ENCODE results near the gene CDC25B. TPM values are rescaled to one million over a fixed set of nuclear protein-coding genes. Genes with fewer than 3 reads are reported as not detected.
A peak's percentile ranks its signal among the peaks of the same experiment; 100 is the strongest.

The CDC25B gene
- polyA plus RNA-seq (ENCODE audit: insufficient read length in 4 of 4): 10 to 100 TPM; 33.7 to 43.1 (median 38.4) TPM

DNA sequence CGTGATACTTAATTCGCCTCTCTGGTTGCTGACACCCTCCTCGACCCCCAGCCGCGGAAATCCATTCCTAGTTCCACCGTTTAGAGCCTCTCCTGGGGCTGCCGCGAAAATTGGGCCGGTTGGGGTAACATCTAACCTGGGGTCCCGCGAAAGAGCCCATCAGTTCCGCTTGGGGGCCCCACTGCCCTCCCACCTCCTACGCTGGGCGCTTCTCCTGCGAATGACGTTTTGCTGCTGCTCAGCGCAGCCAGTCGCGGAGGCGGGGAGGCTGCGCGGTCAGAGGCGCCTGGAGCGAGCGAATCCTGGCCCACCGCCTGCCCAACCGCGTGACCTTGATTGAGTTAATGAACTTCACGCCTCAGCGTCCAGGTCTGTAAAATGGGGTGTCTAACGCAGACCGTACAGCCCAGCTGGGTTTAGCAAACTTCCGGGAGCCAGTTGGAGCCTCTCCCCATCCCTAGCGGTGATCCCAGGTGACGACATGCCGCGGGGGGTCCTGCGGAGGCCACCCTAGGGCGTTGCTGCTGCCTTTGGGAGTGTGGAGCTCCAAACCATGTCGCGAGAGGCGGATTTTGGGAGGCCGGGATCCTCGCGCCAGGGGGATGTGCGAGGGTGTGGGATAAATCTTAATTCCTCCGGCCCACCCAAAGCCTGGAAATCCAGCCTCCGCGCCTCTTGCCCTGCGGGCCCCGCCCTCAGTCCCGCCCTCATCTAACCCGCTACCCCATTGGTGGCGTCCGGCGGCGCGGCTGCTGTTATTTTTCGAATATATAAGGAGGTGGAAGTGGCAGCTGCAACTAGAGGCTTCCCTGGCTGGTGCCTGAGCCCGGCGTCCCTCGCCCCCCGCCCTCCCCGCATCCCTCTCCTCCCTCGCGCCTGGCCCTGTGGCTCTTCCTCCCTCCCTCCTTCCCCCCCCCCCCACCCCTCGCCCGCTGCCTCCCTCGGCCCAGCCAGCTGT, at the start of gene CDC25B:
TSS of gene CDC25B (plus strand) at position 800 of the 958 bp plus-strand sequence. CDS start 222 bp downstream, outside the sequence.
- DNase-seq (ENCODE audit: low read depth in 4 of 4, low spot score in 3 of 4): peak in 3 of 4 donors; percentile 73 to 83 (median 82)

DNA sequence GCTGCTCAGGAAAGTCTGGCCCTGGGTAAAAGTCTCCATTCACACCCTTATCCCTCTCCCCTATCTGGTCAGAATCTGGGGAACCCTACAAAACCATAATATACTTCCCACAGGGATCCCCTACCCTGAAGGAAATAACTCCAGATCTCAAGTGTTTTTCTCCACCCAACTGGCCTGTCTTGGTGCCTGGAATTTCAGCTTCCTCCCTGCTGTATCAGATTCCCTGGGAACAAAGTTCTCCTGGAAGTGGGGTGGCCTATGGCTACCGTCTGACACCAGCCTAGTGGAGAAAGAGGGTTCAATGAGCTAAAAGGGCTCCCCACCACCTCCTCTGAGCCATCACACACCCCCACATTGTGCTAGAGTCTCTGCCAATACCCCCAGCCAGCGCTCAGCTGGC, 48.6 kb upstream of the CDC25B start:
- DNase-seq (ENCODE audit: low read depth in 4 of 4, low spot score in 3 of 4): no peak

DNA sequence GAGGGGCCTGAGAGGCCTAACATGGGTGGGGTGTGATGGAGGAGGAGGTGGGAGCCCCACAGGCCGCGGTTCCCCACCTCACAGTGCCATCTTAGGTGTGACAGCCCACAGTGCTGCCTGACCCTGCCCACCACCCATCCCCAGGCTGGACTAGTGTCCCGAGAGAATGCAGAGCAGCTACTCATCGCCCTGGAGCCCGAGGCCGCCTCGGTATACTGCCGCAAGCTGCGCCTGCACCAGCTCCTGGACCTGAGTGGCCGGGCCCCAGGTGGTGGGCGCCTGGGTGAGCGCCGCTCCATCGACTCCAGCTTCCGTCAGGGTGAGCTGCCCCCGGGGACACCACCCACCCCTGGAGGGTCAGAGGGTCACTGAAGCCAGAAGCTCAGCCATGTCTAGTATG, 48.0 kb upstream of the CDC25B start:
- DNase-seq (ENCODE audit: low read depth in 4 of 4, low spot score in 3 of 4): no peak

DNA sequence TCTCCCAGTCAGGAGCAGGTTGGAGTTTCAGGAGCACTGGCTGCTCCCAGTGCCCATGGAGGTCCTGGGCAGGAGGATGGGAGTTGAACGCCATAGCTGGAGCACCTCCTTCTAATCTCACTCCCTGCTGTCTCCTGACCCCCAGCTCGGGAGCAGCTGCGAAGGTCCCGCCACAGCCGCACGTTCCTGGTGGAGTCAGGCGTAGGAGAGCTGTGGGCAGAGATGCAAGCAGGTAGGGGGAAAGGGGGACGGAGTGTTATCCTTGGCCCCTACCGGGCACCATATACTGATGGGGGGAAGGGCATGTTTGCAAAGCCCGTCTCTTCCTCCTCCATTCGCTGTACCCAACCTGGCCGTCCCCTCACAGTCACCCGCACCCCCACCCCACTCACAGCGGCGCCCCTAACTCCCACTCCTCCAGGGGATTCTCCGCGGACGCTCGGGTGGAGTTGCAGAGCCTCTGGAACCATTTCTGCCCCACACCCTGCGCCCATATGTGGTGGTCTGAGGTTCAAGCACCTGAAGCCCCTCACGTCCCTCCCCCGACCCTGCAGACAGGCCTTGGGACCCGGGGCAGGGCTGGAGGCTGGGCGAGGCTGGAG, 46.9 kb upstream of the CDC25B start:
- no peak for DNase-seq (ENCODE audit: low read depth in 4 of 4, low spot score in 3 of 4)

DNA sequence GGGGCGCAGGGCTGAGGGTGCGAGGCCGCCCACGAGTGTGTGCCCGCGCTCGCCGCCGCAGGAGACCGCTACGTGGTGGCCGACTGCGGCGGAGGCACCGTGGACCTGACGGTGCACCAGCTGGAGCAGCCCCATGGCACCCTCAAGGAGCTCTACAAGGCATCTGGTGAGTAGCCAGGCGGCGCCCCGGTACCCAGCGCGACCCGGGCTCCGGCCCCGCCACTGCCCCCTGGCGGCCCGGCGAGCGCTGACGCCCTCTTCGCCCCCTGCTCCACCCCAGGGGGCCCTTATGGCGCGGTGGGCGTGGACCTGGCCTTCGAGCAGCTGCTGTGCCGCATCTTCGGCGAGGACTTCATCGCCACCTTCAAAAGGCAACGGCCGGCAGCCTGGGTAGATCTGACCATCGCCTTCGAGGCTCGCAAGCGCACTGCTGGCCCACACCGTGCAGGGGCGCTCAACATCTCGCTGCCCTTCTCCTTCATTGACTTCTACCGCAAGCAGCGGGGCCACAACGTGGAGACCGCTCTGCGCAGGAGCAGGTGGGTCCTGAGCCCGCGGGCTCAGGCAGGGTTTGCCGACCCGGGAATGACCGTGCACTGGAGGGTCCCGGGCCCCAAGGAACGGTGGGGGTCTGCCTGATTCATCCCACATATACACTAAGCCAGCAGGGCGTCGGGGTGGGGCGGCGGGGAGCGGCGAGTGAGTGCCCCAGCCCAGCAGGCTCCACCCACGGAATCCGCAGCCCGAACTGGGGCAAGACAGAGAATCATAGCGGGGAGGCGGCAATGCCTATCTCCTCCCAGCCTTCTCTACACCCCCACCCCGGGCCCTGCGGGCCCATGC, 46.2 kb upstream of the CDC25B start:
- DNase-seq (ENCODE audit: low read depth in 4 of 4, low spot score in 3 of 4): no peak

DNA sequence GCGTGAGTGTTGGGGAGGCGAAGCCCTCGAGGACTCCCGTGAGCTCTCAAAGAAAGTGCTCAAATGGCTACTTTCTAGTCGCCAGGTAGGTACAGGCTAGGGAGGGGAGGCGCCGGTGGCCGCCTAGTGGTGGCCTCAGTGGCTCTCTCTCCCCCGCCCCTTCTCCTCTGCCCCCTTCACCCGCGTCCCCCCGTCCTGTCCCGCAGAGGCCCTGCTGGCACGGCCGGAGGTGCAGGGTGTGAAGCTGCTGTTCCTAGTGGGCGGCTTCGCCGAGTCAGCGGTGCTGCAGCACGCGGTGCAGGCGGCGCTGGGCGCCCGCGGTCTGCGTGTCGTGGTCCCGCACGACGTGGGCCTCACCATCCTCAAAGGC, 44.8 kb upstream of the CDC25B start:
- DNase-seq (ENCODE audit: low read depth in 4 of 4, low spot score in 3 of 4): no peak

DNA sequence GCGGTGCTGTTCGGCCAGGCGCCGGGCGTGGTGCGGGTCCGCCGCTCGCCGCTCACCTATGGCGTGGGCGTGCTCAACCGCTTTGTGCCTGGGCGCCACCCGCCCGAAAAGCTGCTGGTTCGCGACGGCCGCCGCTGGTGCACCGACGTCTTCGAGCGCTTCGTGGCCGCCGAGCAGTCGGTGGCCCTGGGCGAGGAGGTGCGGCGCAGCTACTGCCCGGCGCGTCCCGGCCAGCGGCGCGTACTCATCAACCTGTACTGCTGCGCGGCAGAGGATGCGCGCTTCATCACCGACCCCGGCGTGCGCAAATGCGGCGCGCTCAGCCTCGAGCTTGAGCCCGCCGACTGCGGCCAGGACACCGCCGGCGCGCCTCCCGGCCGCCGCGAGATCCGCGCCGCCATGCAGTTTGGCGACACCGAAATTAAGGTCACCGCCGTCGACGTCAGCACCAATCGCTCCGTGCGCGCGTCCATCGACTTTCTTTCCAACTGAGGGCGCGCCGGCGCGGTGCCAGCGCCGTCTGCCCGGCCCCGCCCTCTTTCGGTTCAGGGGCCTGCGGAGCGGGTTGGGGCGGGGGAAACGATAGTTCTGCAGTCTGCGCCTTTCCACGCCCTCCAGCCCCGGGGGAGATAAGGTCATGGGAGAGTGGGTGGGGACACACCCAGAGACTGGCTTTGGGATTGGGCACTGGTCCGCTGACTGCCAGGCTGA, 44.3 kb upstream of the CDC25B start:
- DNase-seq (ENCODE audit: low read depth in 4 of 4, low spot score in 3 of 4): no peak

DNA sequence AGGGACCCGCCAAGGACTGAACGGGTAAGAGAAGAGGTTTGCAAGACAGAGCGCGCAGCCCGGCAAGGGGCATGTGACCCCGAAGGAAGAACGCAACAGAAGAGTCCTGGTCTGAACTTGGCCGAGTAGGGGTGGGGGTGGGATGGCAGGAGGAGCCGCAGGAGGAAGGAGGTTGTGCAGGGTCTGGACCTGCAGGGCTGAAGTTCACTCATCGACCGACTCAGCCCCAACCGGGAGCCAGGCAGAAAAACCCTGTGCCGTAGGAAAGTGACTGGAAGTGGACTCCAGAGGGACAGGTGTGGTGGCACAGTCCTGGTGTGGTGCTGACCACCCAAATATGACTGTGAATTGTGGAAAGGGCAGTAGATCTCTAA, 43.7 kb upstream of the CDC25B start:
- DNase-seq (ENCODE audit: low read depth in 4 of 4, low spot score in 3 of 4): no peak

DNA sequence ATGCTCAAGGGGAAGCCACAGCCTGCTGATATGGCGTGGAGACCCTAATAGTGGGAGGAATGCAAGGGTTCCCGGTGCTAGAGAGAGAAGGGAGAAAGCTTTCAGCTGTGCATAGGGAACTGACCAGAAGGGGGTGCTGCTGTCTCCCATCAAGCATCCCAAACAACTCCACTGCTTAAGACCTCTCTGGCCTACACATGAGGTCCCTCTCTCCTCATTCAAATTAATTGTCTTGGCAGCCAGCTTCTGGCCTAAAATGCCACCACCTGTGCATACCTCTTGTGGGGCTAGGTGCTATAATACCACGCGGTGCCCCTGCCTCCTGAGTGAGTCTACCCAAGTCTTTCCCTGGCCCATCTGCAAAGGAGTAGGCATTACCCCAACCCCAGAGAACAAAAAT, 43.0 kb upstream of the CDC25B start:
- no peak for DNase-seq (ENCODE audit: low read depth in 4 of 4, low spot score in 3 of 4)

DNA sequence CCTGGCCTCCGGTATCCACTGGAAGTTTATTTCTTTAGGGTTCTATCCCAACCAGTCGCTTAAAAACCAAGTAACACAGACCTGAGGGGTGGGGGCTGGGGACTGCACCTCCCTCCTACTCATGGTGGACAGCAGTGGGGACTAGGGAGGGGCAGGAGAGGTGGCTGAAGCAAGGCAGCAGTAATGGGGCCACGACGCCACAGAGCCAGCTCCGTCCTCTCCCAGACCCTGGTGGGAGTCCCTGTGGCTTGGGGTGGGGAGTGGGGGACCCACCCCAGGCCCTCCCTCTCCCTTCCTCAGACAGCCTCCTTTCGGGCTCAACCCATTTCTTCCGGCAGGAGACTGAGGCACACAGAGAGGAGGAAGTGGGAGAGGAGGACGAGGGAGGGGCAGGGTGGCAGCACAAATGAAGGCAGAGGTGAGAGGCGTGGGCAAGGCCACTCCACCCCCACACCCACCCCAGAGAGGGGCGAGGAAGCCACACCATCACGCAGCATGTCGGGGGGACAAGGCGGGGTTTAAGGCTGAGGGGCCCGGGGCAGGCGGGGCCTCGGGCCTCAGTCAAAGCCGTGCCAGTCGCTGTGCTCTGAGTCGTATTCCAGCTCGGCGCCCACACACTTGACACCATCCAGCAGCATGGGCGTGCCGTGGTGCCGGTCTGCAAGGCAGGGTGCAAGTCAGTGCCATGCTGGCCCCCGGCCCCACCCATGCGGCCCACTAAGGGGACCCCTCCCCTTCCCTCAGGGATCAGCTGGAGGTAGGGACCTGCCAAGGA, 42.4 kb upstream of the CDC25B start:
- DNase-seq (ENCODE audit: low read depth in 4 of 4, low spot score in 3 of 4): no peak

DNA sequence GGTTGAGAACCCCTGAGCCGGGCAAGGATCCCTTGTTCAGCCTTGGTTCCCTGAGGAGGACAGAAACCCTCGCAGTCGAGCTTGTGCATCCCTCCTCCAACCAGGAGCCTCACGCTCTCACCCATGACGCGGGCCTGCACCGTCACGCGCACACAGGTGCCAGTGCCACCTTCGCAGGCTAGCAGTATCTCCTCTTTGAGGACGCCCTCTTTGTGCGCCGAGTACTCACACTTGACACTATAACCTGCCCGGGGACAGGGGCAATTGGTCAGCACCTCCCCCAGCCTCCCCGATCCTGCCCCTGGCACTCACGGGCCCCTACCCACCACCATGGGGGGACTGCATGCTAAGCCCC, 41.9 kb upstream of the CDC25B start:
- no peak for DNase-seq (ENCODE audit: low read depth in 4 of 4, low spot score in 3 of 4)

DNA sequence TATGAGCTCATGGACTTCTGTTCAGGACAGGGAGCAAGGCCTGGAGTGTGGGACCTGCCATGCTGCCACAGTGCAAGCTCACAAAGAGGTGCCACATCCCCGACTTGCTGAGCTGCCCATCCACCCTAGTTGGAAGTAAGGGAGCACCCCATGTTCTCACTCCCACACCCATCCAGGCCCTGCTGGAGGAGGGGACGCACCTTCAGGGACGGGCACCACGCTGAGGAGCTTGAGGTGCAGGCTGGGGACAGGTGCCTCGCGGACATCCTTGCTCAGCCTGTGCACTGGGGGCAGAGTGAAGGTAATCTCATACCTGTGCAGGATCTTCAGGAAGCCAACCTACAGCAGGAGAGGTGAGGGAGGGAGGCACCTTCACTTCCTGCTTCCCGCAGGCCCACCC, 40.8 kb upstream of the CDC25B start:
- DNase-seq (ENCODE audit: low read depth in 4 of 4, low spot score in 3 of 4): no peak

DNA sequence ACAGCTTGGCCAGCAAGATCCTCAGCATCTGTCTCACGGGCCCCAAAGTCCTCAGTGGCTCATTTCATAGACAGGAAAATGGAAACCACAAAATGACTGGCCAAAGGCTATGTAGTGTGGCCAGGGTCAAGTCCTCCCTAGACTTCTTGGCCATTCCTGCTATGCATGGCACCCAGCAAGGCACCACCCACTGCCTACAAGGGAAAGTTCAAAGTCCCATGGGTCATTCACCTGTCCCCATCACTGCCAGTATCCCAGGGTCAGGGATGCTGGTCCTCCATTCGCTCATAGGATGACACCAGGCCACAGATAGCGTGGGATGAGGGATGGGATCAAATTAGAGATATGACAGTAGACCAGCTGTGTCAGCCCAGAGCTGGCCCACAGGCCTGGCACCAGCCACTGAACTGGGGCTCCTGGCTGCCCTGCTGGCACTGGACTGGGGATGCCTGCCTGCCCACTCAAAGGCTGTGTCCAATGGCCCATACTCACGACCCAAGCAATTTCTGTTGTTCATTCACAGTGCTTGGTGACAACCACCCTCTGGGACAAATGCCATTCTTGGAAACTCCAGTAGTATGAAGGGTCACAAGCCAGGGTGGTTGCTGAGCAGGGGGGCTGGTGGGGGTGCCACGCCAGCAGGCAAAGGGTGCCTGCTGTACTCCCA, 40.2 kb upstream of the CDC25B start:
- DNase-seq (ENCODE audit: low read depth in 4 of 4, low spot score in 3 of 4): no peak

DNA sequence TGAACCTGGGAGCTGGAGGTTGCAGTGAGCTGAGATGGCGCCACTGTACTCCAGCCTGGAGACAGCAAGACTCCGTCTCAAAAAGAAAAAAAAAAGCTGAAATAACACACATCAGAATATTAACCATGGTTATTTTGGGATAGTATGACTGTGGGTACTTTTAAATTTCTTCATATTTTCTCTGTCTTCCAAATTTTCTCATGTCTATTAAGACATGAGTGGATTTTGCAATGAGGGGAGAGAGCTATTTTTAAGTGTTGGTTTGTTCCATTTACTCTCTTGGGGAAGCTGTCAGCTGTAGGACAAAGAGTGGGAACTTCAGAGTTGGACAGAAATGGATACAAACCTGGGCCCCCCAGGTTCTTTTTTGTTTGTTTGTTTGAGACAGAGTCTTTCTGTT, 38.8 kb upstream of the CDC25B start:
- DNase-seq (ENCODE audit: low read depth in 4 of 4, low spot score in 3 of 4): no peak

DNA sequence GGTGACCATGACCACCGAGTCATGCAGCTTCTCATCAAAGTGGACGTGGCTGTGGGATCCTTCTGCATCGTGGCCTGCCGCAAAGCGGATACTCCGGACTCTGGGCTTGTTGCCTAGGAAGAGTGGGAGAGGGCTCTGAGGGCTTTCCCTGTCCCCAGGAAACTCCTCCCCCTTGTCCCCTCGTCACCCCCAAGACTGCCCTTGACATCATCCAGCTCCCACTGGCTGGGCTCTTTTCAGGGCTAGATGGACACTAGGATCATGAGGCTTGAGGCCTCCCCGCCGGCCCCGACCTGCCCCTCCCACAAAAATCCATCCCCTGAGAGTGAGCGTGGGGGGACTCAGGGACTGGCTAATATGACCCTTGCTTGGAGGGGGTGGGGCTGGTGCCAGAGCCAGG, 37.5 kb upstream of the CDC25B start:
- no peak for DNase-seq (ENCODE audit: low read depth in 4 of 4, low spot score in 3 of 4)

DNA sequence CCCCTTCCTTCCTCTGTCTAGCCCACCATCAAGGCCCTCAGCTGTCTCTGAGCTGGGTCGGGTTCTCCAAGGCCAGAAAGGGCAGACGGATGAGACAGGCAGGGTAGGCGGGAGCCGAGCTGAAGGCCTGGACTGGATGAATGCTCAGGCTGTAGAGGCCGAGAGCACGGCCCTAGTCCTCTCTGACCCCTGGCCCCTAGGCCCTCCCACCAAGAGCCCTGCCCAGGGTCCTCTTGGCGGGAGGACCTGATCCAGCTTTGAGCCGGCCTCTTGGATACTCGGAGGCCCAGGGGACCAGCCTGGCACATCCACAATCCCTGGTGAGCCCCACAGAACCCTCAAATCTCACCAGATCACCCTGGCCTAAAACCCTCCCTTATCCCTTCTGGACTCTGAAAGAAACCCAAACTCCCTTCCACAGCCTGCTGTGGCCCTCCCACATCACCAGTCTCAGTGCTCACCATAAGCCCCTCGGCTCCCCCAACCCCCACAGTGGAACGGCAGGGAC, 36.7 kb upstream of the CDC25B start:
- DNase-seq (ENCODE audit: low read depth in 4 of 4, low spot score in 3 of 4): no peak

DNA sequence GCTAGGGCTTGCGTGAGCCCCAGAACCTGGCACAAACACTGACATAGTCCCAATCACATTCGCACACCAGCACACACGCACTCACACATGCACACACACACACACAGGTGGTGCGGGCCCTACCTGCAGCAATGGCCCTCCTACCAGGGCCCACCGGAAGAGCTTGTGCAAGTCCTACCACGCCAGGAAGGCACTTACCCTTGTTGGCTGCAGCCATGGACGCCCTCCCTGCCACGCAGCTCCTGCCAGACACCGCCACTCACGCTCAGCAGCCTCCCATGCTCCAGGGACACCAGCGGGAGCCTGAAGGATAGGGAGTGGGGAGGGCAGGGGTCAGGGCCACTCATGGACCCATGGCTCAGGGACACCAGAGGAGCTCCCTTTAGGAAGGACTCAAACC, 36.2 kb upstream of the CDC25B start:
- no peak for DNase-seq (ENCODE audit: low read depth in 4 of 4, low spot score in 3 of 4)

DNA sequence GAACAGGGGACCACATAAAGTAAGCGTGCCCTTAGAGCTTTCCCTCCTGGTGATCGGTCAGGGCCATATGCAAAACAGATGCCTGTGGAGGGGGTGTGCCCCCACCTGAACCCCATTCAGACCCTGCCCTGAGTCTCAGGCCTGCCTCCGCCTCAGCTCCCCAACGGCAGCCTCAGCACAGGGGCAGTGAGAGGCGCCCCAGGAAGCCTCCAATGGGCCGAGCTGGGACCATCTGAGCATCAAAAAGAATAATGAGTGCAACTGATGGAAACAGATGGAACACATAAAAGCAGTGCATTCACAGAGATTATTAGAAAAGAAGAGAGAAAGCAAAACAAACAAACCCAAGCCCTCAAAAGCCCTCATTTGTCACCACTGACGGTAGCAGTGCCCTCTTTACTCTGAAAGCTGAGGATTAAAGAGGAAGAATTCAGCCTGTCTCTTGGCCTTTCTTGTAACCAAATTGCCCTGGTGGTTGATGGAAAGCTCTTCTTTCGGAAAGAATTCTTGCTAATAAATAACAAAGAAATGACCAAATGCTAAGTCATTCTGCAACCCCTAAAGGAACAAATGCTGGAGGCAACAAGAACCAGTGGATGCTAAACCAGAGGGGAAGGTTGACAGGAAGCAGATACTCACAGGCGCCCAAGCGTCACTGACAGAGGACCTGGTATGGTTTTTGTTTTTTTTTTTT, 35.3 kb upstream of the CDC25B start:
- DNase-seq (ENCODE audit: low read depth in 4 of 4, low spot score in 3 of 4): no peak
